Lower lobe of right lung (tissue), 2 donors: ENCODE results near the gene RANGRF. TPM values are rescaled to one million over a fixed set of nuclear protein-coding genes. Genes with fewer than 3 reads are reported as not detected.

Experiments
- ATAC-seq, 2 donors: fragments of 200-7000 bp; cut with Tn5 transposase; one replicate each; pipeline ENCODE4 v1.9.1; 2020 to 2022; ENCODE audit warnings: mild to moderate bottlenecking in 2 of 2, moderate library complexity in 2 of 2
- DNase-seq: peaks from one replicate; pipeline ENCODE4 v3.0.0-alpha.2; 2020
- H3K27ac ChIP-seq: fragments of 200-600 bp; one replicate; pipeline ENCODE4 v1.8.0; 2022
- H3K27me3 ChIP-seq: fragments of 200-600 bp; one replicate; pipeline ENCODE4 v1.8.0; 2022; ENCODE audit warnings: low read depth
- H3K36me3 ChIP-seq: fragments of 200-600 bp; one replicate; pipeline ENCODE4 v1.8.0; 2022; ENCODE audit warnings: mild to moderate bottlenecking
- H3K4me1 ChIP-seq: fragments of 200-600 bp; one replicate; pipeline ENCODE4 v1.8.0; 2022
- H3K4me3 ChIP-seq: fragments of 200-600 bp; one replicate; pipeline ENCODE4 v1.8.0; 2022; ENCODE audit warnings: mild to moderate bottlenecking
- H3K9me3 ChIP-seq: fragments of 200-600 bp; one replicate; pipeline ENCODE4 v1.8.0; 2022
- intact Hi-C: fragments of 100-400 bp; cut with DNase I; formaldehyde crosslinking; loops from one replicate; pipeline ENCODE4 v1.11.0; 2022
- total RNA-seq: library from RNA; stranded (reverse); fragmentation: NEBNext Ultra II Directional; extraction: Animal tissue kit (Norgen Biotek cat#: 25700); gene quantifications from one replicate; pipeline ENCODE4 v1.2.1, GENCODE V29; 2021
- TF ChIP-seq, protein P1 (sequence below): fragments of 200-600 bp; IDR thresholded peaks from one replicate; pipeline ENCODE4 v1.8.0; 2022; ENCODE audit warnings: antibody characterized with exemption, mild to moderate bottlenecking
- donor health status: DM: no; HTN: yes; CAD: no; lungs with severe emphysema.

Gene RANGRF
- total RNA-seq, 1 donor from 2014 or later, result 24.6 TPM

DNA sequence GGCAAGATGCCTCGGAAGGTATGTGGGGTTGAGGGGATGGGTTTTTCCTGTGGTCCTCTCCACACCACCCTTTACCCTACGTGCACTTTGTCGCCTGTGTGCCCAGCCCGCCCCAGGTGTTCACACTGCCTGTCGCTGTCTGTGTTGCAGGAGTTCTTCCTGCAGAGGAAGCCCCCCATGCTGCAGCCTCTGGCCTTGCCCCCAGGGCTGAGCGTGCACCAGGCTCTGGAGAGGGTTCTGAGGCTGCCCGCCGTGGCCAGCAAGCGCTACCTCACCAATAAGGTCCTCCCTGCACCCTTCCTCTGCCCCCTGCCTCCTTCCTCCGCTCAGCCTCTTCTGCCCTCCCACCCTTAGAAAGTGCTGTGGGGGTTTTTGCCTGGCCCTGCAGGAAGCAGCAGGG, 24.1 kb upstream of the RANGRF start:
- Histone ChIP-seq H3K4me3 (no peak overlapping the region), H3K4me1 (no peaks in the 10 kb centered on the region), H3K27me3 (no peaks in the 10 kb centered on the region), H3K9me3 (no peaks in the 10 kb centered on the region), H3K36me3 (peaks cover 78% of the 10 kb centered on the region), H3K27ac (no peak overlapping the region)
- no peak for ATAC-seq
- DNase-seq, result no peak
- intact Hi-C loops, result no loop called here
- TF ChIP-seq, protein P1, sequence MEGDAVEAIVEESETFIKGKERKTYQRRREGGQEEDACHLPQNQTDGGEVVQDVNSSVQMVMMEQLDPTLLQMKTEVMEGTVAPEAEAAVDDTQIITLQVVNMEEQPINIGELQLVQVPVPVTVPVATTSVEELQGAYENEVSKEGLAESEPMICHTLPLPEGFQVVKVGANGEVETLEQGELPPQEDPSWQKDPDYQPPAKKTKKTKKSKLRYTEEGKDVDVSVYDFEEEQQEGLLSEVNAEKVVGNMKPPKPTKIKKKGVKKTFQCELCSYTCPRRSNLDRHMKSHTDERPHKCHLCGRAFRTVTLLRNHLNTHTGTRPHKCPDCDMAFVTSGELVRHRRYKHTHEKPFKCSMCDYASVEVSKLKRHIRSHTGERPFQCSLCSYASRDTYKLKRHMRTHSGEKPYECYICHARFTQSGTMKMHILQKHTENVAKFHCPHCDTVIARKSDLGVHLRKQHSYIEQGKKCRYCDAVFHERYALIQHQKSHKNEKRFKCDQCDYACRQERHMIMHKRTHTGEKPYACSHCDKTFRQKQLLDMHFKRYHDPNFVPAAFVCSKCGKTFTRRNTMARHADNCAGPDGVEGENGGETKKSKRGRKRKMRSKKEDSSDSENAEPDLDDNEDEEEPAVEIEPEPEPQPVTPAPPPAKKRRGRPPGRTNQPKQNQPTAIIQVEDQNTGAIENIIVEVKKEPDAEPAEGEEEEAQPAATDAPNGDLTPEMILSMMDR, result no peak

DNA sequence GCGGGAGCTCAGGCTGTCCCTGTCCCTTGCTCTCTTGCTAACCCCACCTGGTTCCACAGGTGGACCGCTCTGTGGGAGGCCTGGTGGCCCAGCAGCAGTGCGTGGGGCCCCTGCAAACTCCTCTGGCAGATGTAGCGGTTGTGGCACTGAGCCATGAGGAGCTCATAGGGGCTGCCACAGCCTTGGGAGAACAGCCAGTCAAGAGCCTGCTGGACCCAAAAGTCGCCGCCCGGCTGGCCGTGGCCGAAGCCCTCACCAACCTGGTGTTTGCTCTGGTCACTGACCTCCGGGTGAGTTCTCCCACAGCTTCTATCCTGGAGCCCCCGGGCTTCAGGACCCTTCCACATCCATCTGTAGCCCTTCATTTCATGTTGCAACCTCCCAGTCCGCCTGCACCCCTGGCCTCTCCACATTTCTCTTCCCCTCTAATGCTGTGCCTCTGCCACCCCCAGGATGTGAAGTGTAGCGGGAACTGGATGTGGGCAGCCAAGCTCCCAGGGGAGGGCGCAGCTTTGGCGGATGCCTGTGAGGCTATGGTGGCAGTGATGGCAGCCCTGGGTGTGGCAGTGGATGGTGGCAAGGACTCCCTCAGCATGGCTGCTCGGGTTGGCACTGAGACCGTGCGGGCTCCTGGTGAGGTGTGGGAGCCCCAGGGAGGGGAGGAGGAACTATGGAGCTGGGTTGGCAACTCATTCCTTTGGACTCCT, 23.5 kb upstream of the RANGRF start:
- Histone ChIP-seq H3K27ac (no peak overlapping the region), H3K27me3 (no peaks in the 10 kb centered on the region), H3K36me3 (peaks cover 81% of the 10 kb centered on the region), H3K9me3 (no peaks in the 10 kb centered on the region), H3K4me3 (no peak overlapping the region), H3K4me1 (no peaks in the 10 kb centered on the region)
- TF ChIP-seq, protein P1, result no peak
- DNase-seq (no peak), ATAC-seq (no peak)
- intact Hi-C loops, result no loop called here

DNA sequence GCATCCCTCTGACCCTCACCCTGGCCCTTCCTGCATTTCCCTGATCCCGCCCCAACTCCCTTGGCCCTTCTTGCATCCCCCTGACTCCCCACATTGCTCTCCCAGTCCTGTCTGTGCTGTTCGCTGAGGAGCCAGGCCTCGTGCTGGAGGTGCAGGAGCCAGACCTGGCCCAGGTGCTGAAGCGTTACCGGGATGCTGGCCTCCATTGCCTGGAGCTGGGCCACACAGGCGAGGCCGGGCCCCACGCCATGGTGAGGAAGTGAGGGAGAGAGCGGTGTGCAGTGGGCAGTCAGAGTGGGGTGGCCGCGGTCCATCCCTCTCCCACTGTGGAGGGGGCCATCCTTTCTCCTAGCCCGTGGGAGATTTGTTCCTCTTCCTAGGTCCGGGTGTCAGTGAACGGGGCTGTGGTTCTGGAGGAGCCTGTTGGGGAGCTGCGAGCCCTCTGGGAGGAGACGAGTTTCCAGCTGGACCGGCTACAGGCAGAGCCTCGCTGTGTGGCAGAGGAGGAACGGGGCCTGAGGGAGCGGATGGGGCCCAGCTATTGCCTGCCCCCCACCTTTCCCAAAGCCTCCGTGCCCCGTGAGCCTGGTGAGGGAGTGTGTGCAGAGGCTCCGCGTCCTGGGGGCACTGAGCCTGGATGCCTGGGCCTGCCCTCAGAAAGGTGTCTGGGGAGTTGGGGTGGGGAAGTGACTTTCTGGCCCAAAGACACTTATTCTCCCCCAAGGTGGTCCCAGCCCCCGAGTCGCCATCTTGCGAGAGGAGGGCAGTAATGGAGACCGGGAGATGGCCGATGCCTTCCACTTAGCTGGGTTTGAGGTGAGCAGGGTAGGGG, 21.6 kb upstream of the RANGRF start:
- no peak for DNase-seq

DNA sequence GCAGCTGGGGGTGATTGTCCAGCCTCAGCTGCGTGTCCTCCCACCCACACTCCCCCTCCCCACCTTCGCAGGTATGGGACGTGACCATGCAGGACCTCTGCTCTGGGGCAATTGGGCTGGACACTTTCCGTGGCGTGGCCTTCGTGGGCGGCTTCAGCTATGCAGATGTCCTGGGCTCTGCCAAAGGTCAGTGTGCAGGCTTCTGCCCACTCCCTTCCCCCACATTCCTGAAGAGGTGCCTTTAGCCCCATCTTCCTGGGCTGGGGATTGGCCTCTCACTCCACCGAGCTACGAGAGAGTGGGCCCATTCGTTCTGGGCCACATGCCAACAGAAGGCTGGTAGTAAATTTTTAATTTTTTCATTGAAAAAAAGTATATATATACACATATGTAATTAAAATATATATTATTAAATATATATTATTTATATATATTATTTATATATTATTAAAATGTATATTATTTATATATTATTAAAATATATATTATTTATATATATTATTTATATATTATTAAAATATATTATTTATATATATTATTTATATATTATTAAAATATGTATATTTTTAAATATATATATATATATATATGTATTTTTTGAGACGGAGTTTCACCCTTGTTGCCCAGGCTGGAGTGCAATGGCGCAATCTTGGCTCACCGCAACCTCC, 20.9 kb upstream of the RANGRF start:
- Histone ChIP-seq H3K9me3 (no peaks in the 10 kb centered on the region), H3K27me3 (no peaks in the 10 kb centered on the region), H3K4me3 (no peak overlapping the region), H3K36me3 (peaks cover 62% of the 10 kb centered on the region), H3K4me1 (no peaks in the 10 kb centered on the region), H3K27ac (no peak overlapping the region)
- intact Hi-C loops, result no loop called here
- ATAC-seq, result no peak
- TF ChIP-seq, protein P1, result no peak
- no peak for DNase-seq

More for the DNA sequence above, 21.6 kb upstream of the RANGRF start:
- ATAC-seq, result no peak
- no peak overlapping the region for H3K4me3 ChIP-seq
- peaks cover 64% of the 10 kb centered on the region for H3K36me3 ChIP-seq
- intact Hi-C loops, result no loop called here
- TF ChIP-seq, protein P1, result no peak
- no peaks in the 10 kb centered on the region for H3K9me3 ChIP-seq
- no peaks in the 10 kb centered on the region for H3K4me1 ChIP-seq
- no peak overlapping the region for H3K27ac ChIP-seq
- H3K27me3 ChIP-seq, result no peaks in the 10 kb centered on the region

DNA sequence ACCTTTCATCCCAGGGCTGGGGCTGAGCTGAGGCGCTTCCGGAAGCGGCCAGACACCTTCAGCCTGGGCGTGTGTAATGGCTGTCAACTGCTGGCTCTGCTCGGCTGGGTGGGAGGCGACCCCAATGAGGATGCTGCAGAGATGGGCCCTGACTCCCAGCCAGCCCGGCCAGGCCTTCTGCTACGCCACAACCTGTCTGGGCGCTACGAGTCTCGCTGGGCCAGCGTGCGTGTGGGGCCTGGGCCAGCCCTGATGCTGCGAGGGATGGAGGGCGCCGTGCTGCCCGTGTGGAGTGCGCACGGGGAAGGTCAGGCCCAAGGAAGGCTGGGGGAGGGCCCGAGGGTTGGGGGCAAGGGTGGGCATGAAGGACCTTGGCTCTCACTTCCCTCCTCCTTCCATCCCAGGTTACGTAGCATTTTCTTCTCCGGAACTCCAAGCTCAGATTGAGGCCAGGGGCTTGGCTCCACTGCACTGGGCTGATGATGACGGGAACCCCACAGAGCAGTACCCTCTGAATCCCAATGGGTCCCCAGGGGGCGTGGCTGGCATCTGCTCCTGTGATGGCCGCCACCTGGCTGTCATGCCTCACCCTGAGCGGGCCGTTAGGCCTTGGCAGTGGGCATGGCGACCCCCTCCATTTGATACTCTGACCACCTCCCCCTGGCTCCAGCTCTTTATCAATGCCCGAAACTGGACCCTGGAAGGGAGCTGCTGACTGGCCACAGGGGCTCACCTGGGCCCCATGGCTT, 19.7 kb upstream of the RANGRF start:
- H3K36me3 ChIP-seq, result peaks cover 51% of the 10 kb centered on the region
- ATAC-seq, result no peak

More for the DNA sequence above, 19.7 kb upstream of the RANGRF start:
- no peaks in the 10 kb centered on the region for H3K9me3 ChIP-seq
- intact Hi-C loops, result no loop called here
- H3K4me1 ChIP-seq, result no peaks in the 10 kb centered on the region
- no peak overlapping the region for H3K4me3 ChIP-seq
- no peak for DNase-seq
- TF ChIP-seq, protein P1, result no peak
- no peak overlapping the region for H3K27ac ChIP-seq
- H3K27me3 ChIP-seq, result no peaks in the 10 kb centered on the region
